SKM-1 (cell line): ENCODE data around the gene SUMO1.

Source experiments
- DNase-seq: peaks from one replicate; lab custom pipeline; 2025; ENCODE audit not compliant: unreplicated experiment; lab: John Stamatoyannopoulos, UW

The SUMO1 gene

DNA sequence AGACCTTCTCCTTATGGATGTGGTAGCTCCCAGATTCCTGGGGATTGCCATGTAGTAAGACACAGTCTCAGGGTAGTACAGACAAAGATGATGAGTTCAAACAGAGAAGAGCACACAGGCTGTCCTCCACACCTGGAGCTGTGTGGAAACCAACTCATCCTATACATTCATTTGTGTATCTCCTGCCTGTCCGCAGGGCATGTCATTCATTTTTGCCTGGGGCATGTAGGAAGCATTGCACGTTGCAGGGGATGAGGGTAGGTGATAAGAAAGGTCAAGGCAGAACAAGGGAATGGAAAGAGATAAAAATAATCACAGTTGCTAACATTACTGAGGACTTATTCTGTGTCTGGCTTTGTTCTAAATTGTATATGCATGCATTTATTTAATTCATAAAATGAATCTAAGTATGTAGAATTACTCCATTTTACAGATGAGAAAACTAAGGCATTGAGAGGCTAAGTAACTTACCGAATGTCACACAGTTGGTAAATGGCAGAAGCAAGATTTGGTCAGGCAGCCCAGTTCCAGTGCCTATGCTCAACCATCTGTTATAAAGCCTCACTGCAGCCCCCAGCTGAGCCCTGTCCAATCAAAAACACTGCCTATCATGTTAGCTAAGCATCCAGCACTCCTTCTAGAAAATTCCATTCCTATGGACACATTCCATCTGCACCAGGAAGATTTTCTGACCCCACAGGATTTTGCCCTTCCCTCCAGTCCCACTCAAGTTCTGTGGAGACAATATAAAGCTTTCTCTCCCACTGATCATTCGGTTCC lies 81.0 kb downstream of the SUMO1 start:
- no peak for DNase-seq
